WTC11 (cell line): ENCODE results near the gene SKAP1. TPM values are rescaled to one million over a fixed set of nuclear protein-coding genes. Genes with fewer than 3 reads are reported as not detected.
A peak's percentile ranks its signal among the peaks of the same experiment; 100 is the strongest.

Experiments
- ATAC-seq: fragments of 200-7000 bp; cut with Tn5 transposase; 2 replicates; pipeline ENCODE4 v1.10.0; 2021; ENCODE audit warnings: mild to moderate bottlenecking, moderate library complexity
- CTCF ChIA-PET: fragments of 300-600 bp; sonication (Branson Sonifier 250); formaldehyde crosslinking; loops from one replicate; lab custom pipeline; 2021; ENCODE audit warnings: antibody characterized with exemption; lab: Charles Lee
- POLR2A ChIA-PET: fragments of 350-600 bp; sonication (Branson Sonifier 250); formaldehyde crosslinking; loops from one replicate; lab custom pipeline; 2021; ENCODE audit warnings: antibody characterized with exemption; lab: Charles Lee
- DNase-seq: peaks from one replicate; pipeline ENCODE4 v3.0.0; 2021; ENCODE audit warnings: low spot score
- H3K27ac Mint-ChIP-seq: 2 replicates; pipeline ENCODE4 v1.8.0; 2021; ENCODE audit warnings: mixed read lengths
- H3K27me3 Mint-ChIP-seq: 2 replicates; pipeline ENCODE4 v1.8.0; 2021; ENCODE audit warnings: low read depth, mild to moderate bottlenecking, moderate library complexity, mixed read lengths
- H3K36me3 Mint-ChIP-seq: 2 replicates; pipeline ENCODE4 v1.8.0; 2021; ENCODE audit warnings: mixed read lengths
- H3K4me1 Mint-ChIP-seq: 2 replicates; pipeline ENCODE4 v1.8.0; 2022; ENCODE audit warnings: mixed read lengths
- H3K4me3 Mint-ChIP-seq: 2 replicates; pipeline ENCODE4 v1.8.0; 2021; ENCODE audit warnings: mild to moderate bottlenecking, moderate library complexity, mixed read lengths
- H3K9me3 Mint-ChIP-seq: 2 replicates; pipeline ENCODE4 v1.8.0; 2021; ENCODE audit warnings: mixed read lengths
- HMGA2 ChIP-seq: fragments of 250-450 bp; sonication (Bioruptor Pico); IDR thresholded peaks from 2 replicates; pipeline ENCODE4 v1.4.0; 2021; ENCODE audit warnings: mild to moderate bottlenecking, moderate library complexity
- NR2C2 ChIP-seq: sonication (generic); formaldehyde crosslinking; IDR thresholded peaks from 2 replicates; pipeline ENCODE4 v1.8.0; 2022; ENCODE audit warnings: mild to moderate bottlenecking, missing genetic modification reagents
- PRRX2 ChIP-seq: fragments of 250-450 bp; sonication (Bioruptor Pico); IDR thresholded peaks from 2 replicates; pipeline ENCODE4 v1.8.0; 2021; ENCODE audit warnings: mild to moderate bottlenecking
- RELA ChIP-seq: sonication (generic); formaldehyde crosslinking; IDR thresholded peaks from 2 replicates; pipeline ENCODE4 v1.8.1; 2022; ENCODE audit warnings: missing genetic modification reagents, mild to moderate bottlenecking, borderline replicate concordance
- TEAD1 ChIP-seq: sonication (generic); formaldehyde crosslinking; IDR thresholded peaks from 2 replicates; pipeline ENCODE4 v1.8.0; 2022; ENCODE audit warnings: mild to moderate bottlenecking, missing genetic modification reagents
- ZNF396 ChIP-seq: fragments of 250-450 bp; sonication (Bioruptor Pico); IDR thresholded peaks from 2 replicates; pipeline ENCODE4 v1.8.0; 2021; ENCODE audit warnings: mild to moderate bottlenecking, moderate library complexity, borderline replicate concordance
- total RNA-seq: library from RNA; stranded (reverse); gene quantifications from 3 replicates; pipeline ENCODE4 v1.2.3, GENCODE V29; 2021
- TF ChIP-seq, protein P1 (sequence below): sonication (generic); formaldehyde crosslinking; IDR thresholded peaks from 2 replicates; pipeline ENCODE4 v1.8.1; 2022; ENCODE audit warnings: low read depth, missing genetic modification reagents, borderline replicate concordance
- TF ChIP-seq, protein P2 (sequence below): sonication (generic); formaldehyde crosslinking; IDR thresholded peaks from 2 replicates; pipeline ENCODE4 v1.8.0; 2023; ENCODE audit warnings: mild to moderate bottlenecking, missing genetic modification reagents
- TF ChIP-seq, protein P3 (sequence below): sonication (generic); formaldehyde crosslinking; IDR thresholded peaks from 2 replicates; pipeline ENCODE4 v1.8.0; 2022; ENCODE audit warnings: mild to moderate bottlenecking, missing genetic modification reagents
- TF ChIP-seq, protein P4 (sequence below): sonication (generic); formaldehyde crosslinking; IDR thresholded peaks from 2 replicates; pipeline ENCODE4 v1.8.1; 2023; ENCODE audit warnings: mild to moderate bottlenecking, missing genetic modification reagents

Gene SKAP1
- total RNA-seq, 1 experiment from 2014 or later: not detected

DNA sequence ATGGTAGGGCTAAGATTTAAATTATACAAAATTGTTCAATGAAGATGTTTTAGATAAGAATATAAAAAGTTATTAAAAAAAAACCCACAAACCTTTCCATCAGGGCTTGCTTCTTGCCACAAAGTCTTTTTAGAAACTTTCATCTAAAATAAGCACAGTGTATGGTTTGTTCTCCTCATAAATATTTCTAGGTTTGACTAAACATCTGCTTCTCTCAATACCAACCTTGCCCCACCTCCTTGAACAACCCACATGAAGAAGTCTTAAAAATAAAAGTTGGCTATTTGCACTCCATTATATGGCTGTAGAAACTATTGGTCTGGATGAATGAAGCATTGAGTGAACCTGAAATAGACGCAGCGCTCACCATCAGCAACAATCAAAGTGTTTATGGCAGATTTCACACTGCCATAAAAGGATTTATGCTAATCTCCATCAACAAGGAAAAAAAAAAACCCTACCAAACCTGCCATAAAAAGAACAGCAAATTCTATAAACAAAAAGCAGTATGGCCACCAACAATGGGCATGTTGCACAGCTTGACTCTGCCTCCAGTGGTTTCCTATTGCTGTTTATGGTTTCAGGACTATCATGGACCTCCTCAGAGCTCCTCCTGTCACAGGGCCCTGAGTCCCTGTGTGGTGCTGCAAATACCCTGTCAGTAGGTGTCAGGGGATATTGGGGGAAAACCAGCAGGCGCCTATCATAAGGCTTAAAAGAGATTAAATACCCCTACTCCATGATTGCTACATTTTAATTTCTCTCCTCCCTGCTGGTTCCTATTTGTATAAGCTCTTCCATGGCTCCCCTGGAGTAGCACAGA, 284.8 kb downstream of the SKAP1 start:
- no peak overlapping the region for H3K27ac Mint-ChIP-seq
- no peaks in the 10 kb centered on the region; the same call in none of the 2 replicates for H3K27me3 Mint-ChIP-seq
- DNase-seq: no peak
- CTCF ChIA-PET: interaction anchor here (0.7 to 0.9 kb wide), 2 partner anchors 10 to 95 kb away, joined by 3 read pairs; no protein-coding TSS in a partner anchor
- no peak overlapping the region for H3K4me3 Mint-ChIP-seq
- H3K4me1 Mint-ChIP-seq: peaks cover 16% of the 10 kb centered on the region
- no peak for ATAC-seq
- H3K36me3 Mint-ChIP-seq: no peaks in the 10 kb centered on the region
- TF ChIP-seq, protein P1, sequence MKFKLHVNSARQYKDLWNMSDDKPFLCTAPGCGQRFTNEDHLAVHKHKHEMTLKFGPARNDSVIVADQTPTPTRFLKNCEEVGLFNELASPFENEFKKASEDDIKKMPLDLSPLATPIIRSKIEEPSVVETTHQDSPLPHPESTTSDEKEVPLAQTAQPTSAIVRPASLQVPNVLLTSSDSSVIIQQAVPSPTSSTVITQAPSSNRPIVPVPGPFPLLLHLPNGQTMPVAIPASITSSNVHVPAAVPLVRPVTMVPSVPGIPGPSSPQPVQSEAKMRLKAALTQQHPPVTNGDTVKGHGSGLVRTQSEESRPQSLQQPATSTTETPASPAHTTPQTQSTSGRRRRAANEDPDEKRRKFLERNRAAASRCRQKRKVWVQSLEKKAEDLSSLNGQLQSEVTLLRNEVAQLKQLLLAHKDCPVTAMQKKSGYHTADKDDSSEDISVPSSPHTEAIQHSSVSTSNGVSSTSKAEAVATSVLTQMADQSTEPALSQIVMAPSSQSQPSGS (CRISPR knock-in tag): no peak
- no peaks in the 10 kb centered on the region for H3K9me3 Mint-ChIP-seq
- POLR2A ChIA-PET: interaction anchor here (0.7 kb wide), 1 partner anchor 72 kb away, joined by 3 read pairs; no protein-coding TSS in a partner anchor

DNA sequence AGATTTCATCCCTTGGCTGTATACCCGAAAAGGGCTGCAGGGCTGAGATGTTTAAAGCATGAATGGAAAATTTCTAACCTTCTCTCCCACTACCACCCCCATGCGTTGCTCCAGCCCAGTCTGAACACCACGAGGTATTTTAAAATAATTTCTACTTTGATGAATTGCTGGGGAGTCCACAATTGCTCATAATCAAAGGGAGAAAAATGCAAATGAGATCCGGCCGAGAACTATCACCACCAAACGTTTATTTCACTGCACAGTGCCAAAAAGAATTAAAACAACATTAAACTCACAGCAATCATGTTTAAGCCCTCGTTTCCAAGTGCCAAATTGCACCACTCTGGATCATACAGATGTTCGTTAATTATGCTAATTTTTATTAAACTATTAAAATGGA, 285.8 kb downstream of the SKAP1 start:
- H3K27ac Mint-ChIP-seq: no peak overlapping the region
- peaks cover 9% of the 10 kb centered on the region for H3K4me1 Mint-ChIP-seq
- no peaks in the 10 kb centered on the region; the same call in 1 of the 2 replicates for H3K27me3 Mint-ChIP-seq
- no peak for ATAC-seq
- TF ChIP-seq, protein P2, sequence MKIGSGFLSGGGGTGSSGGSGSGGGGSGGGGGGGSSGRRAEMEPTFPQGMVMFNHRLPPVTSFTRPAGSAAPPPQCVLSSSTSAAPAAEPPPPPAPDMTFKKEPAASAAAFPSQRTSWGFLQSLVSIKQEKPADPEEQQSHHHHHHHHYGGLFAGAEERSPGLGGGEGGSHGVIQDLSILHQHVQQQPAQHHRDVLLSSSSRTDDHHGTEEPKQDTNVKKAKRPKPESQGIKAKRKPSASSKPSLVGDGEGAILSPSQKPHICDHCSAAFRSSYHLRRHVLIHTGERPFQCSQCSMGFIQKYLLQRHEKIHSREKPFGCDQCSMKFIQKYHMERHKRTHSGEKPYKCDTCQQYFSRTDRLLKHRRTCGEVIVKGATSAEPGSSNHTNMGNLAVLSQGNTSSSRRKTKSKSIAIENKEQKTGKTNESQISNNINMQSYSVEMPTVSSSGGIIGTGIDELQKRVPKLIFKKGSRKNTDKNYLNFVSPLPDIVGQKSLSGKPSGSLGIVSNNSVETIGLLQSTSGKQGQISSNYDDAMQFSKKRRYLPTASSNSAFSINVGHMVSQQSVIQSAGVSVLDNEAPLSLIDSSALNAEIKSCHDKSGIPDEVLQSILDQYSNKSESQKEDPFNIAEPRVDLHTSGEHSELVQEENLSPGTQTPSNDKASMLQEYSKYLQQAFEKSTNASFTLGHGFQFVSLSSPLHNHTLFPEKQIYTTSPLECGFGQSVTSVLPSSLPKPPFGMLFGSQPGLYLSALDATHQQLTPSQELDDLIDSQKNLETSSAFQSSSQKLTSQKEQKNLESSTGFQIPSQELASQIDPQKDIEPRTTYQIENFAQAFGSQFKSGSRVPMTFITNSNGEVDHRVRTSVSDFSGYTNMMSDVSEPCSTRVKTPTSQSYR (CRISPR knock-in tag): no peak
- TF ChIP-seq RELA: no peak
- TF ChIP-seq, protein P1 (CRISPR knock-in tag): no peak
- ChIA-PET POLR2A (no interaction called here), CTCF (interaction anchor here (1.6 kb wide), 1 partner anchor 164 kb away, joined by 7 read pairs; no protein-coding TSS in a partner anchor)
- DNase-seq: no peak
- no peak overlapping the region for H3K4me3 Mint-ChIP-seq
- no peaks in the 10 kb centered on the region for H3K9me3 Mint-ChIP-seq
- no peaks in the 10 kb centered on the region for H3K36me3 Mint-ChIP-seq

DNA sequence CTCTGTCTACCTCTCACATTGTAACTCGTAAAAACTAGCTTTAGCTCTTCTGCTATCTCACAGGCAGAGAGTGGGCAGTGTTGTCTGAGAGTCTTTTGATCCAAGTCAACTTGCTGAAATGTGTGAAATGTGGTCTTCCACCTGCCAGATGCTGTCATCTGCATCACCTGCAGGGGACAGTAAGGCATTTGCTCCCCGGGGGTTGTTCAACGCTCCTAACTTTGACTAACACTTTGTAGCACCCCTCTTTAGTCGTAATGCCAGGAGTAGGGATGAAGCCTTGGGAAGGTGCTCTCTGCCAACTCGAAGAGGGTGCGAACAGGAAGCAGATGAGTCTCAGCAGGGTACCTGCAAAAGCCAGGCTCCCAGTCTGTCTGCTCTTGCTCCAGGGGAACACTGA, 286.4 kb downstream of the SKAP1 start:
- ChIA-PET POLR2A (interaction anchor here (0.5 to 1.0 kb wide), 2 partner anchors 56 to 79 kb away, joined by 3 to 4 read pairs; no protein-coding TSS in a partner anchor), CTCF (interaction anchor here (0.8 to 2.2 kb wide), 6 partner anchors 8 to 474 kb away, joined by 3 to 14 read pairs (median 4); no protein-coding TSS in a partner anchor)
- Mint-ChIP-seq H3K27ac (no peak overlapping the region), H3K9me3 (no peaks in the 10 kb centered on the region), H3K4me3 (no peak overlapping the region), H3K36me3 (no peaks in the 10 kb centered on the region), H3K4me1 (peaks cover 5% of the 10 kb centered on the region), H3K27me3 (no peaks in the 10 kb centered on the region; the same call in 1 of the 2 replicates)
- no peak for TF ChIP-seq HMGA2 (CRISPR knock-in tag)
- no peak for TF ChIP-seq NR2C2
- TF ChIP-seq, protein P3, sequence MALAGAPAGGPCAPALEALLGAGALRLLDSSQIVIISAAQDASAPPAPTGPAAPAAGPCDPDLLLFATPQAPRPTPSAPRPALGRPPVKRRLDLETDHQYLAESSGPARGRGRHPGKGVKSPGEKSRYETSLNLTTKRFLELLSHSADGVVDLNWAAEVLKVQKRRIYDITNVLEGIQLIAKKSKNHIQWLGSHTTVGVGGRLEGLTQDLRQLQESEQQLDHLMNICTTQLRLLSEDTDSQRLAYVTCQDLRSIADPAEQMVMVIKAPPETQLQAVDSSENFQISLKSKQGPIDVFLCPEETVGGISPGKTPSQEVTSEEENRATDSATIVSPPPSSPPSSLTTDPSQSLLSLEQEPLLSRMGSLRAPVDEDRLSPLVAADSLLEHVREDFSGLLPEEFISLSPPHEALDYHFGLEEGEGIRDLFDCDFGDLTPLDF (CRISPR knock-in tag): no peak
- TF ChIP-seq TEAD1: no peak
- TF ChIP-seq, protein P4, sequence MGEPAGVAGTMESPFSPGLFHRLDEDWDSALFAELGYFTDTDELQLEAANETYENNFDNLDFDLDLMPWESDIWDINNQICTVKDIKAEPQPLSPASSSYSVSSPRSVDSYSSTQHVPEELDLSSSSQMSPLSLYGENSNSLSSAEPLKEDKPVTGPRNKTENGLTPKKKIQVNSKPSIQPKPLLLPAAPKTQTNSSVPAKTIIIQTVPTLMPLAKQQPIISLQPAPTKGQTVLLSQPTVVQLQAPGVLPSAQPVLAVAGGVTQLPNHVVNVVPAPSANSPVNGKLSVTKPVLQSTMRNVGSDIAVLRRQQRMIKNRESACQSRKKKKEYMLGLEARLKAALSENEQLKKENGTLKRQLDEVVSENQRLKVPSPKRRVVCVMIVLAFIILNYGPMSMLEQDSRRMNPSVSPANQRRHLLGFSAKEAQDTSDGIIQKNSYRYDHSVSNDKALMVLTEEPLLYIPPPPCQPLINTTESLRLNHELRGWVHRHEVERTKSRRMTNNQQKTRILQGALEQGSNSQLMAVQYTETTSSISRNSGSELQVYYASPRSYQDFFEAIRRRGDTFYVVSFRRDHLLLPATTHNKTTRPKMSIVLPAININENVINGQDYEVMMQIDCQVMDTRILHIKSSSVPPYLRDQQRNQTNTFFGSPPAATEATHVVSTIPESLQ: no peak
- no peak for TF ChIP-seq PRRX2 (CRISPR knock-in tag)
- no peak for TF ChIP-seq ZNF396 (CRISPR knock-in tag)
- ATAC-seq (peak; percentile 36), DNase-seq (peak; percentile 17)
